Nephron (organoid): ENCODE measurements around the gene CCDC70.

Experiments used
- H3K27ac Mint-ChIP-seq, 3 experiments: 2 replicates each; pipeline ENCODE4 v1.8.0; 2020; ENCODE audit warnings: mixed read lengths in 3 of 3, mild to moderate bottlenecking in 2 of 3, moderate library complexity in 1 of 3
- H3K27me3 Mint-ChIP-seq: 2 replicates; pipeline ENCODE4 v1.8.0; 2021; ENCODE audit warnings: low read depth, mild to moderate bottlenecking, moderate library complexity, mixed read lengths
- H3K36me3 Mint-ChIP-seq: 2 replicates; pipeline ENCODE4 v1.8.0; 2020; ENCODE audit warnings: low read depth, mixed read lengths
- H3K4me1 Mint-ChIP-seq: 2 replicates; pipeline ENCODE4 v1.8.0; 2020; ENCODE audit warnings: mixed read lengths
- H3K4me3 Mint-ChIP-seq, 3 experiments: 2 replicates each; pipeline ENCODE4 v1.8.0; 2020; ENCODE audit warnings: mild to moderate bottlenecking in 3 of 3, mixed read lengths in 3 of 3, moderate library complexity in 2 of 3
- H3K9me3 Mint-ChIP-seq: 2 replicates; pipeline ENCODE4 v1.8.0; 2020; ENCODE audit warnings: mixed read lengths
- TF ChIP-seq, protein P1 (sequence below), 3 experiments: fragments of 200-600 bp; sonication (generic); IDR thresholded peaks; one replicate each; pipeline ENCODE4 v1.5.0; 2021; ENCODE audit warnings: antibody characterized with exemption in 3 of 3; ENCODE audit not compliant: unreplicated experiment in 3 of 3

Gene CCDC70

DNA sequence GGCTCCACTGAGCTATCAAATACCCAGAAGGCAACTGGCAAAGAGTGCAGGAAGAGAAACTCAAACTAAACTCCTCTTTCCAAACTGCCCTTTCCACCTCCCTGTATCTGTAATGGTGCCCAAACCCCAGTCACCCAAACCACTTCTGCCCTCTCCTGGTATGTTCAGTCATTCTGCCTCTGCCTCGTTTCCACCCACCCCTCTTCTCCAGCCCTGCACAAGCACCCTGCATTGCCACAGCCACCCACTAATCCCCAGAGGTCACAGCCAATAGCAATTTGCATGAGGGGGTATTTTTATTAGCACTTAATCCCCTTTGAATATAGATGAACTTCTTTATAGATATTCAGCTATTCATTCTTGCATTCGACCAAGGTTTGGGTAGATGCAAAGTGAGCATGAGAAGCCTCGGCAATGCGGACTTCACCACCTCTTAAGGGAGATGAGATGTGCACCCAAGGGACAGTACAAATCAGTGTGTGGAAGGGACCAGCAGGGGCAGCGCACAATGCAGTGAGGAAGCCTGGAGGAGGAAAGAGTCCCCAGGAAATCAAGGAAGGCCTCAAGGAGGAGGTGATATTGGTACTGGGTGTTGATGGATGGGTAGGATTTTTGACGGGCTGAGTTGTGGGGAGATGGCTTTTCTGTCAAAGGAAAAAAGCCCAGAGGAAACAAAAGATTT is 29.2 kb upstream of the CCDC70 start:
- Mint-ChIP-seq H3K36me3 (no peaks in the 10 kb centered on the region), H3K4me1 (peaks cover 6% of the 10 kb centered on the region), H3K27ac (no peak overlapping the region), H3K4me3 (no peak overlapping the region), H3K27me3 (peaks cover 27% of the 10 kb centered on the region), H3K9me3 (no peaks in the 10 kb centered on the region)
- TF ChIP-seq, protein P1, sequence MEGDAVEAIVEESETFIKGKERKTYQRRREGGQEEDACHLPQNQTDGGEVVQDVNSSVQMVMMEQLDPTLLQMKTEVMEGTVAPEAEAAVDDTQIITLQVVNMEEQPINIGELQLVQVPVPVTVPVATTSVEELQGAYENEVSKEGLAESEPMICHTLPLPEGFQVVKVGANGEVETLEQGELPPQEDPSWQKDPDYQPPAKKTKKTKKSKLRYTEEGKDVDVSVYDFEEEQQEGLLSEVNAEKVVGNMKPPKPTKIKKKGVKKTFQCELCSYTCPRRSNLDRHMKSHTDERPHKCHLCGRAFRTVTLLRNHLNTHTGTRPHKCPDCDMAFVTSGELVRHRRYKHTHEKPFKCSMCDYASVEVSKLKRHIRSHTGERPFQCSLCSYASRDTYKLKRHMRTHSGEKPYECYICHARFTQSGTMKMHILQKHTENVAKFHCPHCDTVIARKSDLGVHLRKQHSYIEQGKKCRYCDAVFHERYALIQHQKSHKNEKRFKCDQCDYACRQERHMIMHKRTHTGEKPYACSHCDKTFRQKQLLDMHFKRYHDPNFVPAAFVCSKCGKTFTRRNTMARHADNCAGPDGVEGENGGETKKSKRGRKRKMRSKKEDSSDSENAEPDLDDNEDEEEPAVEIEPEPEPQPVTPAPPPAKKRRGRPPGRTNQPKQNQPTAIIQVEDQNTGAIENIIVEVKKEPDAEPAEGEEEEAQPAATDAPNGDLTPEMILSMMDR (IDR thresholded peaks at IDR 0.05; ENCODE audit: unreplicated experiment in 3 of 3), result no peak

- H3K27ac Mint-ChIP-seq, result no peak overlapping the region
These were observed 27.8 kb upstream of the CCDC70 start for GRCh38 chr13:51833980-51834379.

DNA sequence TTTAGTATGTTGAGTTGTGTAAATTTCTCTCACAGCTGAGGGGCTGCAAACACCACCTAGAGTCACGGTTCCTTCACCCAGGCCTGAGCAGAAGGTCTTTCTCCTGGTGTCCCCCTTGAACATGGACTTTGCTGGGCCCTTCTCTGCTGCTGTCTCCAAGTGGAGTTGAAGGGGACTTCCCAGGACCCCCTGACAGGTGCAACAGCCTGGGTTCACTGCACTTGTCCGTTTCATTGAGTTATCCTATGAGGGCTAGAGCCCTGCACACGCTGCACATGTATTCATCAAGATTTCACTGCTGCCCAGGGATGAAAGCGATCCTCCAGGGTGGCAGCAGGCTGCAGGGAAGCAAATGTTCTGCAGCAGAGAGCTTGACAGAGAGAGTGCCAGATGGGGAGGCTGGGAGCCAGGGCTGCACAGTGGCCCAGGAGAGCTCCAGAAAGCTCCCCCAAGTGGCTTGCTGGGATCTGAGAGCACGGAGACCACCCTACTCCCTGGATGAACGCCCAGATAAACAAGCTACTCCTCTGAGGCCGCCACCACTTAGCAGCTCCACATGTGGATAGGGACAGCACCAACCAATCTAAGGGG is 27.1 kb upstream of the CCDC70 start:
- H3K4me1 Mint-ChIP-seq, result peaks cover 6% of the 10 kb centered on the region
- no peaks in the 10 kb centered on the region for H3K36me3 Mint-ChIP-seq
- TF ChIP-seq, protein P1 (IDR thresholded peaks at IDR 0.05; ENCODE audit: unreplicated experiment in 3 of 3), result no peak
- no peaks in the 10 kb centered on the region for H3K9me3 Mint-ChIP-seq
- no peak overlapping the region for H3K4me3 Mint-ChIP-seq
- peaks cover 24% of the 10 kb centered on the region for H3K27me3 Mint-ChIP-seq
- H3K27ac Mint-ChIP-seq, result no peak overlapping the region

More at GRCh38 chr13:51833980-51834379, 27.8 kb upstream of the CCDC70 start:
- Mint-ChIP-seq H3K4me1 (peaks cover 6% of the 10 kb centered on the region), H3K36me3 (no peaks in the 10 kb centered on the region), H3K27me3 (peaks cover 28% of the 10 kb centered on the region), H3K9me3 (no peaks in the 10 kb centered on the region), H3K4me3 (no peak overlapping the region)
- TF ChIP-seq, protein P1 (IDR thresholded peaks at IDR 0.05; ENCODE audit: unreplicated experiment in 3 of 3), result no peak

DNA sequence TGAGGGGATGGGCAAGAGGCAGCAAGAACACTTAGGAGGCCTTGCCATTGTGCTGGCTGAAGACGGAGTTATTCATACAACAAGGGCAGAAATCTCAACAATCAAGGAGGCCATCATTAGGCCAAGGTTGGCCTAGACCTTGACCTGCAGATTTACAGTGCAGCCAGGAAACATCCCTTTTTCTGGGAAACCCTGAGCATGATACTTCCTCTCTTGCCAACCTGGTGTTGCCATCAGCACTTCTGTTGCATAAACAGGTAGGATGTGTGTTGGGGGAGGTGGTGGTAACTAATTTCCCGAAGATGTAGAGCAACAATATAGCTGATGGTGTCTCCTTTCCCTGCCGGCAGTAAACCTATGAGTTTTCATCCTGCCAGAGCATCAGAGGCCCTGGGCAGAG is 24.8 kb upstream of the CCDC70 start:
- peaks cover 13% of the 10 kb centered on the region for H3K27me3 Mint-ChIP-seq
- no peaks in the 10 kb centered on the region for H3K9me3 Mint-ChIP-seq
- H3K27ac Mint-ChIP-seq, result no peak overlapping the region
- H3K4me3 Mint-ChIP-seq, result no peak overlapping the region
- no peaks in the 10 kb centered on the region for H3K36me3 Mint-ChIP-seq
- peaks cover 6% of the 10 kb centered on the region for H3K4me1 Mint-ChIP-seq
- TF ChIP-seq, protein P1 (IDR thresholded peaks at IDR 0.05; ENCODE audit: unreplicated experiment in 3 of 3), result no peak

- H3K4me1 Mint-ChIP-seq, result peaks cover 6% of the 10 kb centered on the region
- peaks cover 5% of the 10 kb centered on the region for H3K27me3 Mint-ChIP-seq
- no peaks in the 10 kb centered on the region for H3K36me3 Mint-ChIP-seq
- no peaks in the 10 kb centered on the region for H3K9me3 Mint-ChIP-seq
- no peak overlapping the region for H3K4me3 Mint-ChIP-seq
- no peak overlapping the region for H3K27ac Mint-ChIP-seq
- TF ChIP-seq, protein P1 (IDR thresholded peaks at IDR 0.05; ENCODE audit: unreplicated experiment in 3 of 3), result no peak
These were observed 23.4 kb upstream of the CCDC70 start for GRCh38 chr13:51838240-51838846.
